B cell (primary cell): ENCODE data around the gene PRSS56. TPM values are rescaled to one million over a fixed set of nuclear protein-coding genes. Genes with fewer than 3 reads are reported as not detected.

Experiments
- ATAC-seq: fragments of 200-7000 bp; cut with Tn5 transposase; one replicate; pipeline ENCODE4 v1.10.0; 2021; ENCODE audit warnings: low read depth, mild to moderate bottlenecking, moderate number of reproducible peaks, moderate library complexity
- CTCF ChIA-PET: fragments of 350-600 bp; sonication (Branson Sonifier 250); formaldehyde crosslinking; loops from one replicate; lab custom pipeline; 2021; ENCODE audit warnings: antibody characterized with exemption, inconsistent platforms; lab: Charles Lee
- POLR2A ChIA-PET: fragments of 350-600 bp; sonication (Branson Sonifier 250); formaldehyde crosslinking; loops from one replicate; lab custom pipeline; 2021; ENCODE audit warnings: antibody characterized with exemption; lab: Charles Lee
- DNase-seq: peaks from one replicate; pipeline ENCODE4 v3.0.0; 2013
- H2AFZ ChIP-seq: 2 replicates; pipeline ENCODE4 v1.6.1; 2012; ENCODE audit warnings: mild to moderate bottlenecking, low read depth, low read length; ENCODE audit not compliant: insufficient read depth, poor library complexity, severe bottlenecking
- H3K27ac ChIP-seq, 2 donors: 1 replicate in 1 of 2; 2 replicates in 1 of 2; pipeline ENCODE4 v1.5.1; 2012 to 2013; ENCODE audit warnings: low read length in 2 of 2, mild to moderate bottlenecking in 2 of 2, moderate library complexity in 1 of 2
- H3K27me3 ChIP-seq, 4 experiments: fragments of 200-600 bp in 1 of 4; sonication (generic) in 1 of 4; replicated peaks in 1 of 4; 1 replicate in 2 of 4; 2 replicates in 2 of 4; pipeline versions ENCODE4 v1.6.1 to v1.7.0; 2013 to 2016; ENCODE audit warnings: low read length in 3 of 4, mild to moderate bottlenecking in 2 of 4, mixed read lengths in 1 of 4, moderate library complexity in 1 of 4; ENCODE audit not compliant: insufficient read depth in 4 of 4, control insufficient read depth in 3 of 4; ENCODE audit errors: control extremely low read depth in 1 of 4
- H3K36me3 ChIP-seq, 2 experiments: replicated peaks in 1 of 2; 1 replicate in 1 of 2; 2 replicates in 1 of 2; pipeline versions ENCODE4 v1.6.1 to v1.7.1; 2013; ENCODE audit warnings: low read length in 1 of 2; ENCODE audit not compliant: insufficient read depth in 2 of 2, control insufficient read depth in 1 of 2; ENCODE audit errors: control extremely low read depth in 1 of 2, extremely low read depth in 1 of 2
- H3K4me1 ChIP-seq, 2 donors: fragments of 200-600 bp in 1 of 2; sonication (generic) in 1 of 2; 1 replicate in 1 of 2; 2 replicates in 1 of 2; pipeline versions ENCODE4 v1.5.1 to v1.6.1; 2013 to 2017; ENCODE audit warnings: low read length in 2 of 2; ENCODE audit not compliant: control insufficient read depth in 2 of 2, insufficient read depth in 2 of 2
- H3K4me2 ChIP-seq: replicated peaks from 2 replicates; pipeline ENCODE3; 2012; ENCODE audit warnings: mild to moderate bottlenecking, low read depth, low read length; ENCODE audit not compliant: poor library complexity, severe bottlenecking
- H3K4me3 ChIP-seq, 5 experiments: fragments of 200-600 bp in 1 of 5; sonication (generic) in 1 of 5; 1 replicate in 3 of 5; 2 replicates in 2 of 5; pipeline versions ENCODE4 v1.5.1 to v1.7.0; 2011 to 2016; ENCODE audit warnings: low read length in 4 of 5, mild to moderate bottlenecking in 4 of 5, low read depth in 2 of 5, control low read depth in 1 of 5, moderate library complexity in 1 of 5; ENCODE audit not compliant: insufficient read depth in 1 of 5; ENCODE audit errors: control extremely low read depth in 1 of 5, extremely low read depth in 1 of 5
- H3K79me2 ChIP-seq: fragments of 200-600 bp; sonication (generic); one replicate; pipeline ENCODE4 v1.6.0; 2016; ENCODE audit warnings: low read length; ENCODE audit not compliant: control insufficient read depth, insufficient read depth
- H3K9ac ChIP-seq: fragments of 200-600 bp; sonication (generic); 2 replicates; pipeline ENCODE4 v1.6.1; 2017; ENCODE audit warnings: mild to moderate bottlenecking, low read length, moderate library complexity
- H3K9me3 ChIP-seq, 3 donors: one replicate each; pipeline versions ENCODE4 v1.6.1 to v1.7.1; 2013; ENCODE audit warnings: low read length in 2 of 3; ENCODE audit not compliant: control insufficient read depth in 2 of 3, insufficient read depth in 1 of 3; ENCODE audit errors: control extremely low read depth in 1 of 3
- H4K20me1 ChIP-seq: 2 replicates; pipeline ENCODE4 v1.6.0; 2012; ENCODE audit warnings: mild to moderate bottlenecking, low read length; ENCODE audit not compliant: insufficient read depth, control insufficient read depth, poor library complexity, severe bottlenecking
- H3K27ac Mint-ChIP-seq: one replicate; pipeline ENCODE4 v1.8.0; 2021; ENCODE audit warnings: mixed read lengths
- H3K27me3 Mint-ChIP-seq: one replicate; pipeline ENCODE4 v1.8.0; 2021; ENCODE audit warnings: mixed read lengths
- H3K4me1 Mint-ChIP-seq: one replicate; pipeline ENCODE4 v1.8.0; 2021; ENCODE audit warnings: mixed read lengths
- H3K4me3 Mint-ChIP-seq: one replicate; pipeline ENCODE4 v1.8.0; 2021; ENCODE audit warnings: mixed read lengths
- H3K9me3 Mint-ChIP-seq: one replicate; pipeline ENCODE4 v1.8.0; 2022; ENCODE audit warnings: mixed read lengths; ENCODE audit not compliant: insufficient read depth
- CTCF ChIP-seq: fragments of 200-600 bp; IDR thresholded peaks from one replicate; pipeline ENCODE4 v1.8.0; 2022; ENCODE audit warnings: antibody characterized with exemption, mild to moderate bottlenecking
- EZH2 ChIP-seq: IDR thresholded peaks from 2 replicates; pipeline ENCODE4 v1.6.1; 2012; ENCODE audit warnings: borderline replicate concordance, low read depth, mild to moderate bottlenecking, moderate library complexity, low read length; ENCODE audit not compliant: insufficient read depth, poor library complexity, severe bottlenecking
- WGBS: methylation state at CpG from one replicate; pipeline ENCODE4 v1.1.5; 2013; ENCODE audit warnings: missing lambda C conversion rate; ENCODE audit not compliant: insufficient coverage; 5-methylcytosine and 5-hydroxymethylcytosine counted together
- intact Hi-C: fragments of 100-400 bp; cut with micrococcal nuclease; formaldehyde crosslinking; loops from one replicate; pipeline ENCODE4 v1.10.0; 2022
- polyA plus RNA-seq: library from polyadenylated mRNA; depleted of rRNA; stranded (reverse); fragments of >200 nt; gene quantifications from 2 replicates; pipeline ENCODE4 v1.2.3, GENCODE V29; 2012
- total RNA-seq, 2 donors: library from RNA; stranded (reverse); fragments of 120-200 nt in 1 of 2; gene quantifications; 1 replicate in 1 of 2; 2 replicates in 1 of 2; pipeline versions ENCODE4 v1.2.3 to v1.2.4, GENCODE V29; 2013 to 2022

The PRSS56 gene
- total and polyA plus RNA-seq, 2 donors (not counting 1 experiment from before 2014, with no cell fraction given), result not detected

GRCh38 chr2:232537499-232537898 lies 17.3 kb downstream of the PRSS56 start:
- CTCF ChIA-PET, result no interaction called here
- intact Hi-C loops, result no loop called here

DNA sequence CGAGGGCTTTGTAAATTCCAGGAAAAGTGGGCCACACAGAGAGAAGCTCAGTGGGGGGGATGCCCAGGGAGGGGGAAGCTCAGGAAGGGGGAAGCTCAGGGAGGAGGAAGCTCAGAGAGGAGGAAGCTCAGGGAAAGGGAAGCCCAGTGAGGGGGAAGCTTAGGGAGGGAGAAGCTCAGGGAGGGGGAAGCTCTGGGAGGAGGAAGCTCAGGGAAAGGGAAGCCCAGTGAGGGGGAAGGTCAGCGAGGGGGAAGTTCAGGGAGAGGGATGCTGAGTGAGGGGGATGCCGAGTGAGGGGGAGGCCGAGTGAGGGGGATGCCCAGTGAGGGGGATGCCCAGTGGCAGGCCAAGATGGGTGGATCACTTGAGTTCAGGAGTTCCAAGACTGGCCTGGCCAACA lies 18.5 kb downstream of the PRSS56 start:
- H3K27me3 ChIP-seq, result peaks cover 0 to 22% (median 8%) of the 10 kb centered on the region in 4 experiments
- H3K9me3 ChIP-seq, result peaks cover 0 to 25% (median 7%) of the 10 kb centered on the region in 3 donors
- no peaks in the 10 kb centered on the region for H3K79me2 ChIP-seq
- H2AFZ ChIP-seq, result no peak overlapping the region
- H3K4me3 Mint-ChIP-seq, result no peak overlapping the region
- H3K36me3 ChIP-seq, result peaks cover 0 to 2% of the 10 kb centered on the region in 2 experiments
- ChIA-PET CTCF (interaction anchor here (0.5 to 0.9 kb wide), 2 partner anchors 16 to 915 kb away, joined by 3 to 4 read pairs; no protein-coding TSS in a partner anchor), POLR2A (no interaction called here)
- DNase-seq (no peak), ATAC-seq (no peak)
- TF ChIP-seq EZH2 (no peak), CTCF (no peak)
- peaks cover 5% of the 10 kb centered on the region for H3K9me3 Mint-ChIP-seq
- no peak overlapping the region for H3K9ac ChIP-seq
- no peak overlapping the region for H3K4me2 ChIP-seq
- no peak overlapping the region for H3K27ac Mint-ChIP-seq
- peaks cover 13% of the 10 kb centered on the region for H3K4me1 Mint-ChIP-seq
- no peak overlapping the region for H3K4me3 ChIP-seq
- peaks cover 24% of the 10 kb centered on the region for H3K27me3 Mint-ChIP-seq
- no peak overlapping the region for H3K27ac ChIP-seq
- intact Hi-C loops, result no loop called here
- no peaks in the 10 kb centered on the region for H4K20me1 ChIP-seq
- WGBS, result 25% methylated on average over 2 of the region's 4 CpGs
- H3K4me1 ChIP-seq, result peaks cover 0 to 9% of the 10 kb centered on the region in 2 donors

More at GRCh38 chr2:232537499-232537898, 17.3 kb downstream of the PRSS56 start:
- Histone ChIP-seq H4K20me1 (no peaks in the 10 kb centered on the region), H3K9ac (no peak overlapping the region), H3K36me3 (no peaks in the 10 kb centered on the region), H3K9me3 (peaks cover 0 to 25% (median 7%) of the 10 kb centered on the region in 3 donors), H3K79me2 (no peaks in the 10 kb centered on the region), H3K27ac (no peak overlapping the region), H3K4me3 (no peak overlapping the region), H3K4me1 (peaks cover 0 to 9% of the 10 kb centered on the region in 2 donors), H3K27me3 (peaks cover 0 to 22% (median 8%) of the 10 kb centered on the region in 4 experiments), H2AFZ (no peak overlapping the region), H3K4me2 (no peak overlapping the region)
- H3K4me3 Mint-ChIP-seq, result no peak overlapping the region
- H3K9me3 Mint-ChIP-seq, result peaks cover 5% of the 10 kb centered on the region
- POLR2A ChIA-PET, result no interaction called here
- peaks cover 27% of the 10 kb centered on the region for H3K27me3 Mint-ChIP-seq
- H3K4me1 Mint-ChIP-seq, result peaks cover 12% of the 10 kb centered on the region
- H3K27ac Mint-ChIP-seq, result no peak overlapping the region
- ATAC-seq, result no peak
- 100% methylated on average over 4 of the region's 4 CpGs for WGBS
- no peak for DNase-seq
- TF ChIP-seq CTCF, result no peak
- no peak for TF ChIP-seq EZH2
